Lung (tissue), 12 donors: ENCODE results near the gene HSPG2. TPM values are rescaled to one million over a fixed set of nuclear protein-coding genes. Genes with fewer than 3 reads are reported as not detected.

Experiments used
- ATAC-seq: fragments of 200-7000 bp; cut with Tn5 transposase; one replicate; pipeline ENCODE4 v1.9.1; 2020; ENCODE audit warnings: moderate number of reproducible peaks; ENCODE audit not compliant: insufficient read depth, low FRiP score
- DNase-seq, 3 donors: peaks; one replicate each; pipeline ENCODE4 v3.0.0-alpha.2; 2013 to 2017
- H3K27ac ChIP-seq, 2 donors: one replicate each; pipeline ENCODE4 v1.5.1; 2013; ENCODE audit warnings: mild to moderate bottlenecking in 2 of 2, moderate library complexity in 2 of 2, control low read depth in 1 of 2, inconsistent platforms in 1 of 2, low read depth in 1 of 2, low read length in 1 of 2
- H3K27me3 ChIP-seq, 3 donors: one replicate each; pipeline ENCODE4 v1.5.1; 2013; ENCODE audit warnings: low read length in 2 of 3; ENCODE audit not compliant: control insufficient read depth in 3 of 3, insufficient read depth in 3 of 3
- H3K36me3 ChIP-seq, 4 donors: one replicate each; pipeline ENCODE4 v1.5.1; 2013; ENCODE audit warnings: low read length in 4 of 4, mild to moderate bottlenecking in 1 of 4, moderate library complexity in 1 of 4; ENCODE audit not compliant: control insufficient read depth in 4 of 4, insufficient read depth in 4 of 4
- H3K4me1 ChIP-seq, 5 donors: one replicate each; pipeline ENCODE4 v1.5.1; 2013; ENCODE audit warnings: low read length in 5 of 5, mild to moderate bottlenecking in 2 of 5, moderate library complexity in 1 of 5; ENCODE audit not compliant: control insufficient read depth in 5 of 5, insufficient read depth in 5 of 5
- H3K4me3 ChIP-seq: one replicate; pipeline ENCODE4 v1.5.1; 2013; ENCODE audit warnings: mild to moderate bottlenecking, control low read depth, moderate library complexity
- H3K9ac ChIP-seq, 2 donors: one replicate each; pipeline ENCODE4 v1.5.1; 2013; ENCODE audit warnings: low read length in 2 of 2, control low read depth in 1 of 2; ENCODE audit not compliant: insufficient read depth in 1 of 2
- H3K9me3 ChIP-seq, 4 donors: one replicate each; pipeline ENCODE4 v1.5.1; 2013; ENCODE audit warnings: low read length in 3 of 4, mild to moderate bottlenecking in 1 of 4, moderate library complexity in 1 of 4; ENCODE audit not compliant: control insufficient read depth in 4 of 4, insufficient read depth in 3 of 4
- CTCF ChIP-seq: IDR thresholded peaks from 2 replicates; pipeline ENCODE4 v1.5.1; 2012; ENCODE audit warnings: mild to moderate bottlenecking; ENCODE audit errors: control extremely low read depth, extremely low read depth
- WGBS, 2 donors: extraction: QIAGEN DNeasy Blood & Tissue Kit; methylation state at CpG; one replicate each; pipeline ENCODE4 v1.1.7; 2013; 5-methylcytosine and 5-hydroxymethylcytosine counted together
- polyA plus RNA-seq, 2 donors: library from polyadenylated mRNA; stranded (reverse); fragments of 200-250 nt; gene quantifications; one replicate each; pipeline ENCODE4 v1.2.1, GENCODE V29; 2013
- total RNA-seq, 2 donors: library from RNA; depleted of rRNA in 1 of 2; stranded (reverse); fragments of >200 nt in 1 of 2; gene quantifications; one replicate each; pipeline ENCODE4 v1.2.1, GENCODE V29; 2014 to 2021
- donor health status: control.
- donor health status: control.
- donor health status: Bipolar disorder and iron deficiency.
- donor health status: healthy.
- donor health status: DM: yes; HTN: yes; CAD: no.

Gene HSPG2
- total and polyA plus RNA-seq, 4 donors, result 58.0 to 335 (median 140) TPM

GRCh38 chr1:21874328-21874727 lies 62.8 kb downstream of the HSPG2 start:
- Histone ChIP-seq H3K27ac (no peak overlapping the region), H3K9ac (no peak overlapping the region), H3K4me3 (no peak overlapping the region), H3K27me3 (no peaks in the 10 kb centered on the region), H3K4me1 (peaks cover 0 to 4% (median 0%) of the 10 kb centered on the region in 5 donors), H3K36me3 (peaks cover 3 to 72% (median 32%) of the 10 kb centered on the region in 4 donors), H3K9me3 (peaks cover 0 to 2% (median 0%) of the 10 kb centered on the region in 4 donors)
- no peak for ATAC-seq
- no peak for DNase-seq
- no peak for TF ChIP-seq CTCF
- 92 to 95% methylated on average over 15 to 16 of the region's 16 CpGs for WGBS, 2 donors

DNA sequence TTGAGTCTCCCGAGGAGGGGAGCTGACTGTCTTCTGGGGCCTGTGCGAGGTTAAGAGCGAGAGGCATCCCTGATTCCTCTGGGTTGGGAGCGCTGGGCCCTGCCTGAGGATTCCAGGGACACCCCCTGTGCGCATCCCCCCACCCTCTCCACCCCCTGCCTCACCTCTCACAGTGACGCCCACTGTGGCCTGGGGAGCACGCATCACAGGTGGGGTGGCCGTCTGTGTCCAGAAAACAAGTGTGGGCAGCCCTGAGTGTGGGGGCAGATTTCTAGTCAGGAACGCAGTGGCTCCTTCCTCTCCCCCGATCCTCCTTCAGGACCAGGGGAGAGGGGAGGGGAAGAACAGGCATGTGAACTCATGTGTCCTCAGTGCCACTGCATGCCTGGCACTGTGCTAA lies 63.3 kb downstream of the HSPG2 start:
- ATAC-seq (no peak), DNase-seq (no peak)
- Histone ChIP-seq H3K27ac (no peak overlapping the region), H3K9me3 (peaks cover 0 to 2% (median 0%) of the 10 kb centered on the region in 4 donors), H3K4me3 (no peak overlapping the region), H3K36me3 (peaks cover 3 to 67% (median 31%) of the 10 kb centered on the region in 4 donors), H3K27me3 (no peaks in the 10 kb centered on the region), H3K9ac (no peak overlapping the region), H3K4me1 (peaks cover 0 to 4% (median 0%) of the 10 kb centered on the region in 5 donors)
- 92 to 100% methylated on average over 10 of the region's 10 CpGs for WGBS, 2 donors
- TF ChIP-seq CTCF, result no peak

DNA sequence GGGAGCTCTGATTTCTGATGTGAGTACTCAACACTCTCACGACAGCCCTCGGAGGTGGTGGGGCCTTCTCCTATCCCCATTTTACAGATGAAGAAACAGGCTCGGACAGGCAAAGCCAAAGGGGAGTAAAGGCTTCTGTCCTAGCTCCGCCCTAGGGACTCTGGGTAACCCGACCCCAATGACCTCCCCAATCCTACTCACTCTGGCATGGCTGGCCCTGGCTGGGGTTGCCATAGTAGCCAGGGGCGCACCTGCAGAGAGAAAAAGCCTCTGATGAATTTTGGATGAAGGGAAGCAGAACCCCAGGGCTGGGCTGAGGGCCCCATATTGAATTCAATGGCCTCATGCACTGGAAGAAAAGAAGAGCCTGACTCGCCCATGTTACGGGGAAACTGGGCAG lies 63.9 kb downstream of the HSPG2 start:
- DNase-seq (no peak), ATAC-seq (no peak)
- TF ChIP-seq CTCF, result no peak
- Histone ChIP-seq H3K9me3 (peaks cover 0 to 2% (median 0%) of the 10 kb centered on the region in 4 donors), H3K27me3 (no peaks in the 10 kb centered on the region), H3K4me3 (no peak overlapping the region), H3K36me3 (peaks cover 3 to 66% (median 31%) of the 10 kb centered on the region in 4 donors), H3K9ac (no peak overlapping the region), H3K4me1 (peaks cover 0 to 4% (median 0%) of the 10 kb centered on the region in 5 donors), H3K27ac (no peak overlapping the region)
- WGBS, 2 donors, result 90 to 96% methylated on average over 8 of the region's 8 CpGs

GRCh38 chr1:21872445-21873079 lies 64.5 kb downstream of the HSPG2 start:
- Histone ChIP-seq H3K36me3 (peaks cover 3 to 62% (median 30%) of the 10 kb centered on the region in 4 donors), H3K9ac (no peak overlapping the region), H3K9me3 (peaks cover 0 to 2% (median 0%) of the 10 kb centered on the region in 4 donors), H3K27ac (no peak overlapping the region), H3K4me3 (no peak overlapping the region), H3K4me1 (peaks cover 0 to 4% (median 0%) of the 10 kb centered on the region in 5 donors), H3K27me3 (no peaks in the 10 kb centered on the region)
- 94% methylated on average over 17 of the region's 17 CpGs for WGBS, 2 donors
- DNase-seq (no peak), ATAC-seq (no peak)
- no peak for TF ChIP-seq CTCF
